Measurements from ENCODE around the gene FAM151B. TPM values are rescaled to one million over a fixed set of nuclear protein-coding genes. Genes with fewer than 3 reads are reported as not detected.

Gene FAM151B
- total RNA-seq, 3 donors from 2014 or later = 1.2 to 3.2 (median 1.5) TPM

- no peaks in the 10 kb centered on the region for H3K36me3 ChIP-seq (ENCODE audit: low read depth)
- H3K4me3 ChIP-seq = no peak overlapping the region
- intact Hi-C loops (cut with DNase I, micrococcal nuclease) = no loop called here
- no peak for TF ChIP-seq CTCF (IDR thresholded peaks at IDR 0.05)
- H3K4me1 ChIP-seq (ENCODE audit: low read depth) = no peaks in the 10 kb centered on the region
- DNase-seq = no peak
- no peaks in the 10 kb centered on the region for H3K9me3 ChIP-seq
- no peak for ATAC-seq
Measured at GRCh38 chr5:80504833-80505232, 16.9 kb downstream of the FAM151B start.

- TF ChIP-seq CTCF (IDR thresholded peaks at IDR 0.05) = no peak
- no peaks in the 10 kb centered on the region for H3K36me3 ChIP-seq (ENCODE audit: low read depth)
- intact Hi-C loops (cut with DNase I, micrococcal nuclease) = no loop called here
- DNase-seq (no peak), ATAC-seq (no peak)
- no peaks in the 10 kb centered on the region for H3K9me3 ChIP-seq
- no peak overlapping the region for H3K4me3 ChIP-seq
- H3K4me1 ChIP-seq (ENCODE audit: low read depth) = no peaks in the 10 kb centered on the region
Measured at GRCh38 chr5:80507663-80508062, 19.8 kb downstream of the FAM151B start.

GRCh38 chr5:80508844-80509243 lies 20.9 kb downstream of the FAM151B start:
- no peak overlapping the region for H3K4me3 ChIP-seq
- no peak for ATAC-seq
- no peaks in the 10 kb centered on the region for H3K4me1 ChIP-seq (ENCODE audit: low read depth)
- intact Hi-C loops (cut with DNase I, micrococcal nuclease) = no loop called here
- H3K9me3 ChIP-seq = no peaks in the 10 kb centered on the region
- no peaks in the 10 kb centered on the region for H3K36me3 ChIP-seq (ENCODE audit: low read depth)
- no peak for DNase-seq
- TF ChIP-seq CTCF (IDR thresholded peaks at IDR 0.05) = no peak

GRCh38 chr5:80509362-80509761 lies 21.5 kb downstream of the FAM151B start:
- TF ChIP-seq CTCF (IDR thresholded peaks at IDR 0.05) = no peak
- Histone ChIP-seq H3K4me1 (ENCODE audit: low read depth) (no peaks in the 10 kb centered on the region), H3K9me3 (no peaks in the 10 kb centered on the region), H3K4me3 (no peak overlapping the region), H3K36me3 (ENCODE audit: low read depth) (no peaks in the 10 kb centered on the region)
- no peak for DNase-seq
- intact Hi-C loops (cut with DNase I, micrococcal nuclease) = no loop called here
- ATAC-seq = no peak

GRCh38 chr5:80516826-80517225 lies 28.9 kb downstream of the FAM151B start:
- DNase-seq = no peak
- TF ChIP-seq CTCF (IDR thresholded peaks at IDR 0.05) = no peak
- H3K36me3 ChIP-seq (ENCODE audit: low read depth) = no peaks in the 10 kb centered on the region
- H3K4me1 ChIP-seq (ENCODE audit: low read depth) = no peaks in the 10 kb centered on the region
- intact Hi-C loops (cut with DNase I, micrococcal nuclease) = no loop called here
- H3K4me3 ChIP-seq = no peak overlapping the region
- no peak for ATAC-seq
- H3K9me3 ChIP-seq = no peaks in the 10 kb centered on the region

GRCh38 chr5:80540691-80541090 lies 52.8 kb downstream of the FAM151B start:
- Histone ChIP-seq H3K9me3 (peaks cover under 1% of the 10 kb centered on the region), H3K4me3 (no peak overlapping the region), H3K4me1 (ENCODE audit: low read depth) (no peaks in the 10 kb centered on the region), H3K36me3 (ENCODE audit: low read depth) (no peaks in the 10 kb centered on the region)
- TF ChIP-seq CTCF (IDR thresholded peaks at IDR 0.05) = no peak
- ATAC-seq (no peak), DNase-seq (no peak)
- intact Hi-C loops (cut with DNase I, micrococcal nuclease) = no loop called here

Data from mucosa of descending colon (tissue), 3 donors.